Natural killer cell (primary cell): ENCODE measurements around the gene ZCCHC17. TPM values are rescaled to one million over a fixed set of nuclear protein-coding genes. Genes with fewer than 3 reads are reported as not detected.

Source experiments
- ATAC-seq, 3 donors: fragments of 150-1000 bp in 2 of 3; fragments of 200-7000 bp in 1 of 3; cut with Tn5 transposase; 1 replicate in 1 of 3; 2 replicates in 2 of 3; pipeline ENCODE4 v1.10.0; 2021; ENCODE audit warnings: mild to moderate bottlenecking in 2 of 3, moderate library complexity in 2 of 3
- DNase-seq, 2 donors: peaks; one replicate each; pipeline versions ENCODE4 v3.0.0 to v3.0.0-alpha.2; 2013 to 2021; ENCODE audit warnings: mixed read lengths in 1 of 2
- H3K27ac ChIP-seq: one replicate; pipeline ENCODE4 v1.5.1; 2013; ENCODE audit warnings: mild to moderate bottlenecking, low read length
- H3K27me3 ChIP-seq: one replicate; pipeline ENCODE4 v1.6.1; 2013; ENCODE audit warnings: low read length; ENCODE audit not compliant: control insufficient read depth, insufficient read depth
- H3K36me3 ChIP-seq: one replicate; pipeline ENCODE4 v1.6.1; 2013; ENCODE audit warnings: low read length; ENCODE audit not compliant: control insufficient read depth, insufficient read depth
- H3K4me1 ChIP-seq: one replicate; pipeline ENCODE4 v1.6.1; 2013; ENCODE audit warnings: low read length; ENCODE audit not compliant: control insufficient read depth, insufficient read depth
- H3K4me3 ChIP-seq: one replicate; pipeline ENCODE4 v1.5.1; 2013; ENCODE audit warnings: low read length
- H3K9me3 ChIP-seq: one replicate; pipeline ENCODE4 v1.6.1; 2013; ENCODE audit warnings: low read length; ENCODE audit not compliant: control insufficient read depth, insufficient read depth
- H3K27ac Mint-ChIP-seq, 2 donors: one replicate each; pipeline ENCODE4 v1.8.0; 2022; ENCODE audit warnings: mild to moderate bottlenecking in 2 of 2, mixed read lengths in 2 of 2, moderate library complexity in 1 of 2
- H3K27me3 Mint-ChIP-seq, 2 donors: one replicate each; pipeline ENCODE4 v1.8.0; 2022; ENCODE audit warnings: low read depth in 2 of 2, mixed read lengths in 2 of 2
- H3K36me3 Mint-ChIP-seq: one replicate; pipeline ENCODE4 v1.8.0; 2022; ENCODE audit warnings: mixed read lengths
- H3K4me1 Mint-ChIP-seq, 2 donors: one replicate each; pipeline ENCODE4 v1.8.0; 2022; ENCODE audit warnings: mixed read lengths in 2 of 2
- H3K4me3 Mint-ChIP-seq: one replicate; pipeline ENCODE4 v1.8.0; 2022; ENCODE audit warnings: mild to moderate bottlenecking, moderate library complexity, mixed read lengths
- H3K9me3 Mint-ChIP-seq, 2 donors: one replicate each; pipeline ENCODE4 v1.8.0; 2022; ENCODE audit warnings: mixed read lengths in 2 of 2
- WGBS: methylation state at CpG from one replicate; pipeline ENCODE4 v1.1.7; 2013; ENCODE audit warnings: missing lambda C conversion rate; ENCODE audit not compliant: insufficient coverage; 5-methylcytosine and 5-hydroxymethylcytosine counted together
- intact Hi-C: fragments of 100-400 bp; cut with micrococcal nuclease; formaldehyde crosslinking; loops from one replicate; pipeline ENCODE4 v1.14.2; 2022
- total RNA-seq, 4 donors: library from RNA; stranded (reverse); fragments of 120-200 nt in 1 of 4; gene quantifications; one replicate each; pipeline versions ENCODE4 v1.2.3 to v1.2.4, GENCODE V29; 2013 to 2022
- TF ChIP-seq, protein P1 (sequence below): fragments of 200-600 bp; IDR thresholded peaks from one replicate; pipeline ENCODE4 v1.8.0; 2022; ENCODE audit warnings: antibody characterized with exemption

ZCCHC17 gene
- total RNA-seq, 3 donors from 2014 or later (not counting 1 experiment from before 2014, with no cell fraction given): 24.1 to 31.1 (median 27.8) TPM

DNA sequence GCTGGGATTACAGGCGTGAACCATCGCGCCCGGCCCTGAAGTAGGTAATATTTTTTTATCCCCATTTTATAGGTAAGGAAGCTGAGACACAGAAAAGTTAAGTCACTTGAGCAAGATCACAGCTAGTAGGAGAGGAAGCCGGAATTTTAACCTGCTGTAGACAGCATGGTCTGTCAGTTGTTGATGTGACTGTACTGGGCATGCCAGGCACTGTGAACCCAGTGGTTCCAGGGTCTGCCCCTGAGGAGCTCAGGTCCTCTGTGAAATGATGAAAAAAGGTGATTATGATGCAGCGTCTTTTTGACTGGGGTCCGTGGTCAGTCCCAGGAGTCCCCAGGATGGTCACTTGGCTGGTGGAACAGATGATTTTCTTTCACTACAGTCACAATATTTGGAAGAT lies 92.8 kb downstream of the ZCCHC17 start:
- Mint-ChIP-seq H3K9me3 (no peaks in the 10 kb centered on the region), H3K27ac (no peak overlapping the region), H3K36me3 (no peaks in the 10 kb centered on the region), H3K4me3 (no peak overlapping the region), H3K4me1 (peaks cover 5 to 20% of the 10 kb centered on the region in 2 donors), H3K27me3 (peaks cover 0 to 16% of the 10 kb centered on the region in 2 donors)
- TF ChIP-seq, protein P1, sequence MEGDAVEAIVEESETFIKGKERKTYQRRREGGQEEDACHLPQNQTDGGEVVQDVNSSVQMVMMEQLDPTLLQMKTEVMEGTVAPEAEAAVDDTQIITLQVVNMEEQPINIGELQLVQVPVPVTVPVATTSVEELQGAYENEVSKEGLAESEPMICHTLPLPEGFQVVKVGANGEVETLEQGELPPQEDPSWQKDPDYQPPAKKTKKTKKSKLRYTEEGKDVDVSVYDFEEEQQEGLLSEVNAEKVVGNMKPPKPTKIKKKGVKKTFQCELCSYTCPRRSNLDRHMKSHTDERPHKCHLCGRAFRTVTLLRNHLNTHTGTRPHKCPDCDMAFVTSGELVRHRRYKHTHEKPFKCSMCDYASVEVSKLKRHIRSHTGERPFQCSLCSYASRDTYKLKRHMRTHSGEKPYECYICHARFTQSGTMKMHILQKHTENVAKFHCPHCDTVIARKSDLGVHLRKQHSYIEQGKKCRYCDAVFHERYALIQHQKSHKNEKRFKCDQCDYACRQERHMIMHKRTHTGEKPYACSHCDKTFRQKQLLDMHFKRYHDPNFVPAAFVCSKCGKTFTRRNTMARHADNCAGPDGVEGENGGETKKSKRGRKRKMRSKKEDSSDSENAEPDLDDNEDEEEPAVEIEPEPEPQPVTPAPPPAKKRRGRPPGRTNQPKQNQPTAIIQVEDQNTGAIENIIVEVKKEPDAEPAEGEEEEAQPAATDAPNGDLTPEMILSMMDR: no peak
- Histone ChIP-seq H3K27ac (no peak overlapping the region), H3K9me3 (no peaks in the 10 kb centered on the region), H3K4me1 (peaks cover 5% of the 10 kb centered on the region), H3K27me3 (no peaks in the 10 kb centered on the region), H3K36me3 (no peaks in the 10 kb centered on the region), H3K4me3 (no peak overlapping the region)
- WGBS: 91% methylated on average over 7 of the region's 7 CpGs
- DNase-seq (no peak), ATAC-seq (no peak)
- intact Hi-C loops: no loop called here

DNA sequence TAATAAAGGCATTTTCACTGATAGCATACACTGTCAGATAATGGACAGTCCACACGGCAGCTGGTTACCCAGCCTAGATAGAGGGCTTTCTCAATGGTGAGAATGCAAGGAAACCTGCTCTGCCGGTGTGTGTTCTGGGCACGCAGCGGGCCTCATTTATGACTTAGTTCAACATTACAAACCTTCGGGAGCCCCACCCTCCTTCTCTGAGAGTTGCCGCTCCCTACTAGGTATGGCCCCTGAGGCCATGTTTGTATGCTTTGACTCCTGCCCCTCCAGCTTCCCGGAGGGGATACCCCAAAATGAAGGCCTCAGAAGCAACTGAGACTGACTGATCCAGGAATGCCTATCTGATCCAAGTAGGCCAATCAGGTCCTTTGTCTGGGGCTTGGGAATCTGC lies 93.2 kb downstream of the ZCCHC17 start:
- Mint-ChIP-seq H3K27me3 (peaks cover 0 to 16% of the 10 kb centered on the region in 2 donors), H3K4me3 (no peak overlapping the region), H3K4me1 (peaks cover 10 to 25% of the 10 kb centered on the region in 2 donors), H3K36me3 (no peaks in the 10 kb centered on the region), H3K27ac (no peak overlapping the region), H3K9me3 (no peaks in the 10 kb centered on the region)
- peaks cover 9% of the 10 kb centered on the region for H3K4me1 ChIP-seq
- no peaks in the 10 kb centered on the region for H3K9me3 ChIP-seq
- no peak for DNase-seq
- intact Hi-C loops: no loop called here
- no peaks in the 10 kb centered on the region for H3K36me3 ChIP-seq
- WGBS: 95% methylated on average over 7 of the region's 7 CpGs
- no peaks in the 10 kb centered on the region for H3K27me3 ChIP-seq
- TF ChIP-seq, protein P1: no peak
- no peak overlapping the region for H3K27ac ChIP-seq
- H3K4me3 ChIP-seq: no peak overlapping the region
- no peak for ATAC-seq

DNA sequence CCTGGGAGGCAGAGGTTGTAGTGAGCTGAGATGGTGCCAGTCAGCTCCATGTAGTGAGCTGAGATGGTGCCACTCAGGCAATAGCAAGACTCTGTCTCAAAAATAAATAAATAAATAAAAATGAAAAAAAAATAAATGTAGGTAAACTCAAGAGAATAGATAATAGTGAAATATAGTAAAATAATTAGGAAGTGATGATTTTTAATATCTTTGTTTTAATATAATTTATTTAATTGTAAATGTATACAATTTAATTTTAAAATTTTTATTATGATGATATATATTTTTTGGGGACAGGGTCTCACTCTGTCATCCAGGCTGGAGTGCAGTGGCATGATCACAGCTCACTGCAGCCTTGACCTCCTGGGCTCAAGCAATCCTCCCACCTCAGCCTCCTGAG lies 96.6 kb downstream of the ZCCHC17 start:
- DNase-seq (no peak), ATAC-seq (no peak)
- Mint-ChIP-seq H3K4me1 (peaks cover 14 to 18% of the 10 kb centered on the region in 2 donors), H3K9me3 (no peaks in the 10 kb centered on the region), H3K27ac (no peak overlapping the region), H3K4me3 (no peak overlapping the region), H3K27me3 (peaks cover 0 to 2% of the 10 kb centered on the region in 2 donors), H3K36me3 (no peaks in the 10 kb centered on the region)
- no peak overlapping the region for H3K27ac ChIP-seq
- H3K4me3 ChIP-seq: no peak overlapping the region
- intact Hi-C loops: no loop called here
- H3K27me3 ChIP-seq: no peaks in the 10 kb centered on the region
- H3K9me3 ChIP-seq: no peaks in the 10 kb centered on the region
- peaks cover 9% of the 10 kb centered on the region for H3K4me1 ChIP-seq
- TF ChIP-seq, protein P1: no peak
- no peaks in the 10 kb centered on the region for H3K36me3 ChIP-seq

DNA sequence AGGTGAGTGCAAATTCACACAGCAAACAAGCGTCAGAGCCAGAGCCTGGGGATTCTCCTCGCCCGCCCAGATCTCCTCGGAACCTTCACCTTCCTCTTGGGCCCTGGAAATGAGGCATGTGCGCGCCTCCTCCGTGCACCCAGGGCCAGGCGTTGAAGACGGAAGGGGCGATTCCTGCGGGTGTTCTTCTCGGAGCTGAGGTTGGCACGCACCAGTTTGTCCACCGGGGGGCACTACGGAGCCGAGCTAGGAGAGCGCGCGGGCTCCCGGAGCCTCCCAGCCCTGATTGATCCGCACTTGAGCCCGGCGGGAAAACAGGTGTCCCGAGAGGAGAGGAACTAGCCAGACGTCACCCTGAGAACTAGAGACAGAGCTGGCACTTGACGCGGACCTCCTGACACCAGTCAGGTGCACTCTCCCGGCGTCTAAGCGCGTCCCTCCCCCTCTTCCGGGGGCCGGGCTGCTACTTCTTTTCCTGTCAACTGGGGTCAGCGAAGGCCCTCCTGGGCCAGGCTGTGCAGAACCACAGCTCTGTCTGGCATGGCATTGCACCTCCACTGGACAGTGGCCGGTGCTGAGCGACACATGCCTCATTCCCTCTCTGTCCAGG lies 97.9 kb downstream of the ZCCHC17 start:
- Mint-ChIP-seq H3K36me3 (no peaks in the 10 kb centered on the region), H3K4me3 (peak overlapping the region; percentile 90), H3K9me3 (no peaks in the 10 kb centered on the region), H3K27ac (peak overlapping the region; percentile 53 to 65), H3K27me3 (peaks cover 0 to 2% of the 10 kb centered on the region in 2 donors), H3K4me1 (peaks cover 14 to 18% of the 10 kb centered on the region in 2 donors)
- no peaks in the 10 kb centered on the region for H3K36me3 ChIP-seq
- H3K4me1 ChIP-seq: peaks cover 9% of the 10 kb centered on the region
- DNase-seq (peak; percentile 76 to 84), ATAC-seq (peak; percentile 89 to 97 (median 96))
- intact Hi-C loops: loop anchor here (1.0 to 2.0 kb wide), 2 partner anchors 154 to 394 kb away; no protein-coding TSS in a partner anchor
- H3K4me3 ChIP-seq: peak overlapping the region; percentile 45
- no peaks in the 10 kb centered on the region for H3K27me3 ChIP-seq
- TF ChIP-seq, protein P1: peak; percentile 88
- 3% methylated on average over 36 of the region's 36 CpGs for WGBS
- no peaks in the 10 kb centered on the region for H3K9me3 ChIP-seq
- no peak overlapping the region for H3K27ac ChIP-seq
